HG03460 (cell line): ENCODE results near the gene CFAP99.

ENCODE experiments used
- ATAC-seq: cut with Tn5 transposase; IDR thresholded peaks from one replicate; pipeline ENCODE4 v1.9.1; 2021; ENCODE audit not compliant: unreplicated experiment

Gene CFAP99

GRCh38 chr4:2409381-2409783 lies 9.4 kb upstream of the CFAP99 start:
- ATAC-seq, result no peak

GRCh38 chr4:2411786-2412510 lies 6.8 kb upstream of the CFAP99 start:
- ATAC-seq, result no peak

GRCh38 chr4:2412534-2412884 lies 6.2 kb upstream of the CFAP99 start:
- peak; percentile 29 for ATAC-seq

GRCh38 chr4:2412885-2413716 lies 5.7 kb upstream of the CFAP99 start:
- ATAC-seq, result peak; percentile 55

- ATAC-seq, result no peak
These were observed 4.7 kb upstream of the CFAP99 start for GRCh38 chr4:2413821-2414610.

- no peak for ATAC-seq
These were observed 3.5 kb upstream of the CFAP99 start for GRCh38 chr4:2415213-2415612.

GRCh38 chr4:2415881-2416563 lies 2.7 kb upstream of the CFAP99 start:
- ATAC-seq, result no peak

- ATAC-seq, result no peak
These were observed 2.1 kb upstream of the CFAP99 start for GRCh38 chr4:2416564-2417225.

GRCh38 chr4:2417226-2417764 lies 1.5 kb upstream of the CFAP99 start:
- no peak for ATAC-seq

- peak; percentile 11 for ATAC-seq
These were observed 748 bp upstream of the CFAP99 start, which contains the start of gene ZFYVE28 for GRCh38 chr4:2417765-2418649. ZFYVE28 (minus strand) TSS chr4:2418645; CDS start chr4:2418323, 322 bp downstream.

- ATAC-seq, result no peak
These were observed 1.1 kb downstream of the CFAP99 start for GRCh38 chr4:2419814-2420213.

- ATAC-seq, result no peak
These were observed 3.2 kb downstream of the CFAP99 start for GRCh38 chr4:2421928-2422327.

- ATAC-seq, result no peak
These were observed 4.3 kb downstream of the CFAP99 start for GRCh38 chr4:2423066-2423465.

GRCh38 chr4:2423695-2424094 lies 4.9 kb downstream of the CFAP99 start:
- ATAC-seq, result no peak

GRCh38 chr4:2424581-2424980 lies 5.8 kb downstream of the CFAP99 start:
- ATAC-seq, result no peak

GRCh38 chr4:2425386-2426068 lies 6.8 kb downstream of the CFAP99 start:
- ATAC-seq, result no peak

GRCh38 chr4:2426069-2426397 lies 7.3 kb downstream of the CFAP99 start:
- ATAC-seq, result no peak

- no peak for ATAC-seq
These were observed 8.0 kb downstream of the CFAP99 start for GRCh38 chr4:2426711-2427275.
